D341Med (cell line): ENCODE results near the gene FREY1.

Experiments
- DNase-seq: peaks from one replicate; pipeline ENCODE4 v3.0.0; 2012; ENCODE audit warnings: low spot score

FREY1 gene

GRCh38 chr11:45870706-45871105 is 36.4 kb downstream of the FREY1 start:
- DNase-seq: no peak

- DNase-seq: no peak
Observed at GRCh38 chr11:45869551-45869950, 37.5 kb downstream of the FREY1 start.

- DNase-seq: no peak
Observed at GRCh38 chr11:45864041-45864440, 43.0 kb downstream of the FREY1 start.

GRCh38 chr11:45860764-45861510 is 46.1 kb downstream of the FREY1 start:
- no peak for DNase-seq

DNA sequence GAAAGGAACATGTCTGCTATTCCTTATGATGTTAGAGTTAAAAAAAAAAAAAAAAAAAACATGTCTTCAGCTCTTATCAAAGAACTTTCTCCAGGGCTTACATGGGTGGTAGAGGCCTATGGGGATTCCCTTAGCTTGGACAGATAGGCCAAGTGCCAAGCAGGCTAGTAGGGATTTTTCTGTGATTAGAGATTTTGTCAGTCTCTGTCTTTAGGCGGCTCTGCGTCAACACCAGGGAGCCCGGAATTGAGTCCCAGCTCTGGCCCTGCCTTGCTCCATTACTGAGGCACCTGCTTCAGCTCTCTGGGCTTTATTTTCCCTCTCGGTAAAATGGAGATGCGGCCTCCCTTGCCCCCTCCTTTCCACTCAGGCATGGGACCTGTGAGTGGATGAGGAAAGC is 46.7 kb downstream of the FREY1 start:
- DNase-seq: no peak

DNA sequence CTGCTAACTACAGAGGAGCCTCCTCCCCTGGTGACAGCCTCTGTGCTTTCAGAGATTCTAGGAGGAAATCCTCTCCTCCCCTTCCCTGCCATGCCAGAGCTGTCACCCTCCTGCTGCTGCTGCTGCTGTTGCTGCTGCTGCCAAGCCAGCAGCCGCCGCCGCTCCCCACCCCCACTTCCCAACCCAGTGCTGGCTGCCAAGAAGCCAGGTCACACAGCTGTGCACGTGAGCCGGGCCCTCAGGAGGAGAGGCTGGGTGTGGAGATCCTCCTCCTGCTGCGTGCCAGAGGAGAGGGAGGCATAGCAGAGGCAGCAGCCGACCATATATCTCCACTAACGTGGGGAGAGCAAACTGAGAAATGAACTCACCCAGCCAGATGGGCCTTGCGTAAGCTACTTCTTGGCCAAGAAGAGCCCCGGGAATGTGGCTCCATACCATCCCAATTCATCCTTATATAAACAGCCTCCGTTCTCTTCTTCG is 47.4 kb downstream of the FREY1 start:
- peak; percentile 90 for DNase-seq

GRCh38 chr11:45858751-45859398 is 48.2 kb downstream of the FREY1 start:
- no peak for DNase-seq

DNA sequence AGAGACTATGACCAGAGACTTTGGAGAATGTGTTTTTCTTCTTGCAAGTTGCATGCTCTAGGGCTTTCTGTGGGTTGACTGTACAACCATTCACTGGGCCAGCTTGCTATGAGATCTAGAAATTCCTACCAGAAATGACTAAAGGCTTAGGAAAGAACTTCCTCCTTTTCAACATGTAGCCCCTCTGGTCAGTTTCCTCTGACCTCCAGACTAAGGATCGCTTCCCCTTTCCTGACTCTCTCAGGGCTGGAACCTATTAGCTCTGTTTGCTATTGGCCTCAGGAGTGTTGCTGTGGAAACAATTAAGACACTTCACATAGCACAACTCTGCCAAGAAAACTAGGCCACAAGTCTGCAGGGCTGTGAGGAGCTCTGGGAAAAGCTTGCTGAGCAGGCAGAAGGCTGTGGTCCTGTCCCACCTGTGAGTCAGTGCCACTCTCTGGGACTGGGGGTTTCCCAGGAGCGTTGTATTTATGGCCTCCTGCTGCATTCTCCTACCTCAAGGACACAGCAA is 49.1 kb downstream of the FREY1 start:
- no peak for DNase-seq
